Endodermal cell (in vitro differentiated cells): ENCODE results near the gene OSTM1. TPM values are rescaled to one million over a fixed set of nuclear protein-coding genes. Genes with fewer than 3 reads are reported as not detected.

Source experiments
- DNase-seq: peaks from one replicate; pipeline ENCODE4 v3.0.0-alpha.2; 2017
- H3K27ac ChIP-seq: 2 replicates; pipeline ENCODE4 v1.5.1; 2013; ENCODE audit warnings: mild to moderate bottlenecking, low read depth, low read length, moderate library complexity
- H3K27me3 ChIP-seq: 2 replicates; pipeline ENCODE4 v1.6.1; 2013; ENCODE audit warnings: mild to moderate bottlenecking, low read length, moderate library complexity; ENCODE audit not compliant: insufficient read depth, control insufficient read depth, poor library complexity, severe bottlenecking
- H3K36me3 ChIP-seq: 2 replicates; pipeline ENCODE4 v1.7.0; 2013; ENCODE audit warnings: mild to moderate bottlenecking, low read length, moderate library complexity; ENCODE audit not compliant: control insufficient read depth, insufficient read depth
- H3K4me1 ChIP-seq: one replicate; pipeline ENCODE4 v1.7.0; 2013; ENCODE audit warnings: low read length; ENCODE audit not compliant: control insufficient read depth, insufficient read depth
- H3K4me3 ChIP-seq: 2 replicates; pipeline ENCODE4 v1.5.1; 2013; ENCODE audit warnings: mild to moderate bottlenecking, low read length, moderate library complexity
- H3K9ac ChIP-seq: 2 replicates; pipeline ENCODE4 v1.6.1; 2013; ENCODE audit warnings: mild to moderate bottlenecking, low read length, moderate library complexity; ENCODE audit not compliant: poor library complexity, severe bottlenecking; ENCODE audit errors: extremely low read depth
- H3K9me3 ChIP-seq: 2 replicates; pipeline ENCODE4 v1.6.1; 2013; ENCODE audit warnings: mild to moderate bottlenecking, low read length, moderate library complexity; ENCODE audit not compliant: control insufficient read depth
- H3K27ac Mint-ChIP-seq: 2 replicates; pipeline ENCODE4 v1.8.0; 2020; ENCODE audit warnings: mixed read lengths
- H3K27me3 Mint-ChIP-seq: 2 replicates; pipeline ENCODE4 v1.8.0; 2021; ENCODE audit warnings: mild to moderate bottlenecking, mixed read lengths; ENCODE audit not compliant: insufficient read depth
- H3K36me3 Mint-ChIP-seq: 2 replicates; pipeline ENCODE4 v1.8.0; 2020; ENCODE audit warnings: low read depth, mixed read lengths
- H3K4me1 Mint-ChIP-seq: 2 replicates; pipeline ENCODE4 v1.8.0; 2020; ENCODE audit warnings: mixed read lengths
- H3K4me3 Mint-ChIP-seq: 2 replicates; pipeline ENCODE4 v1.8.0; 2020; ENCODE audit warnings: mild to moderate bottlenecking, moderate library complexity, mixed read lengths
- H3K9me3 Mint-ChIP-seq: 2 replicates; pipeline ENCODE4 v1.8.0; 2020; ENCODE audit warnings: mild to moderate bottlenecking, mixed read lengths
- CTCF ChIP-seq: fragments of 200-600 bp; sonication (generic); conservative IDR thresholded peaks from 2 replicates; pipeline ENCODE4 v1.5.0; 2021; ENCODE audit warnings: antibody characterized with exemption, mild to moderate bottlenecking
- WGBS, 2 experiments: methylation state at CpG; one replicate each; pipeline versions ENCODE4 v1.1.5 to v1.1.7; 2013; ENCODE audit warnings: missing lambda C conversion rate in 2 of 2, mixed read lengths in 1 of 2; ENCODE audit not compliant: insufficient coverage in 1 of 2, insufficient read length in 1 of 2; 5-methylcytosine and 5-hydroxymethylcytosine counted together
- total RNA-seq, 2 donors: library from RNA; stranded (reverse); fragmentation: NEBNext Ultra II Directional in 1 of 2; extraction: Animal tissue kit (Norgen Biotek cat#: 25700) in 1 of 2; gene quantifications; 2 replicates in 1 of 2; 3 replicates in 1 of 2; pipeline ENCODE4 v1.2.1, GENCODE V29; 2021

OSTM1 gene
- total RNA-seq, 2 donors from 2014 or later: 16.9 to 25.3 TPM

GRCh38 chr6:108102965-108103364 lies 28.4 kb upstream of the OSTM1 start:
- Histone ChIP-seq H3K27me3 (no peaks in the 10 kb centered on the region), H3K4me1 (peaks cover 3% of the 10 kb centered on the region), H3K9me3 (no peaks in the 10 kb centered on the region), H3K36me3 (no peaks in the 10 kb centered on the region), H3K27ac (no peak overlapping the region), H3K4me3 (no peak overlapping the region), H3K9ac (no peak overlapping the region)
- Mint-ChIP-seq H3K27ac (no peak overlapping the region), H3K36me3 (no peaks in the 10 kb centered on the region), H3K9me3 (no peaks in the 10 kb centered on the region), H3K4me3 (no peak overlapping the region), H3K4me1 (peaks cover 5% of the 10 kb centered on the region), H3K27me3 (peaks cover 3% of the 10 kb centered on the region)
- WGBS, 2 experiments: 89 to 97% methylated on average over 1 to 3 of the region's 3 CpGs
- DNase-seq: no peak
- TF ChIP-seq CTCF: no peak

- Histone ChIP-seq H3K9ac (no peak overlapping the region), H3K4me1 (peaks cover 3% of the 10 kb centered on the region), H3K36me3 (no peaks in the 10 kb centered on the region), H3K4me3 (no peak overlapping the region), H3K27ac (no peak overlapping the region), H3K27me3 (no peaks in the 10 kb centered on the region), H3K9me3 (no peaks in the 10 kb centered on the region)
- H3K4me3 Mint-ChIP-seq: no peak overlapping the region
- peaks cover 3% of the 10 kb centered on the region for H3K27me3 Mint-ChIP-seq
- H3K36me3 Mint-ChIP-seq: no peaks in the 10 kb centered on the region
- no peak for DNase-seq
- no peaks in the 10 kb centered on the region for H3K9me3 Mint-ChIP-seq
- no peaks in the 10 kb centered on the region for H3K4me1 Mint-ChIP-seq
- H3K27ac Mint-ChIP-seq: no peak overlapping the region
- 80 to 94% methylated on average over 1 to 2 of the region's 2 CpGs for WGBS, 2 experiments
- TF ChIP-seq CTCF: no peak
These were observed 25.5 kb upstream of the OSTM1 start for GRCh38 chr6:108100003-108100402.

- Histone ChIP-seq H3K27ac (no peak overlapping the region), H3K4me1 (peaks cover 3% of the 10 kb centered on the region), H3K9ac (no peak overlapping the region), H3K27me3 (no peaks in the 10 kb centered on the region), H3K36me3 (no peaks in the 10 kb centered on the region), H3K9me3 (no peaks in the 10 kb centered on the region), H3K4me3 (no peak overlapping the region)
- no peak for DNase-seq
- Mint-ChIP-seq H3K27me3 (peaks cover 3% of the 10 kb centered on the region), H3K4me1 (no peaks in the 10 kb centered on the region), H3K36me3 (no peaks in the 10 kb centered on the region), H3K4me3 (no peak overlapping the region), H3K9me3 (no peaks in the 10 kb centered on the region), H3K27ac (no peak overlapping the region)
- 95% methylated on average over 1 of the region's 1 CpG; no CpG with 5 or more reads in 1 of the 2 experiments for WGBS, 2 experiments
- no peak for TF ChIP-seq CTCF
These were observed 23.3 kb upstream of the OSTM1 start for GRCh38 chr6:108097882-108098281.
